Activated T-helper 2 cell treated with anti-CD3 and anti-CD28 coated beads, Interferon-gamma antibody, Interleukin-2, Interleukin-4, amounts not matched to agents 10 μg/mL and 5 μg/mL and 100 μg/mL, durations not matched to agents 14 hours and 24 hours and 36 hours (primary cell): ENCODE measurements around the gene NUP210L. TPM values are rescaled to one million over a fixed set of nuclear protein-coding genes. Genes with fewer than 3 reads are reported as not detected.
"Not testable (repeated sequence)": the region's sequence is repeated elsewhere in the genome, so short reads cannot be mapped to it uniquely, and the experiment has no call there.

Source experiments
- DNase-seq: peaks from one replicate; pipeline ENCODE4 v3.0.0; 2021; ENCODE audit warnings: low spot score
- H3K27ac Mint-ChIP-seq: one replicate; pipeline ENCODE4 v1.8.0; 2021; ENCODE audit warnings: mixed read lengths
- H3K27me3 Mint-ChIP-seq: one replicate; pipeline ENCODE4 v1.8.0; 2021; ENCODE audit warnings: low read depth, mixed read lengths
- H3K36me3 Mint-ChIP-seq: one replicate; pipeline ENCODE4 v1.8.0; 2021; ENCODE audit warnings: low read depth, mixed read lengths
- H3K4me1 Mint-ChIP-seq: one replicate; pipeline ENCODE4 v1.8.0; 2021; ENCODE audit warnings: low read depth, mixed read lengths
- H3K4me3 Mint-ChIP-seq: one replicate; pipeline ENCODE4 v1.8.0; 2021; ENCODE audit warnings: low read depth, mild to moderate bottlenecking, moderate library complexity, mixed read lengths
- H3K9me3 Mint-ChIP-seq: one replicate; pipeline ENCODE4 v1.8.0; 2021; ENCODE audit warnings: mixed read lengths
- intact Hi-C: fragments of 100-400 bp; cut with micrococcal nuclease; formaldehyde crosslinking; loops from one replicate; pipeline ENCODE4 v1.15.1; 2023
- total RNA-seq: library from RNA; stranded (reverse); gene quantifications from 2 replicates; pipeline ENCODE4 v1.2.3, GENCODE V29; 2022

The NUP210L gene
- total RNA-seq, 1 donor from 2014 or later: 0.05 TPM

GRCh38 chr1:154076413-154076812 lies 78.5 kb downstream of the NUP210L start:
- Mint-ChIP-seq H3K36me3 (peaks cover 4% of the 10 kb centered on the region), H3K9me3 (peaks cover 9% of the 10 kb centered on the region), H3K4me1 (no peaks in the 10 kb centered on the region), H3K27me3 (peaks cover 10% of the 10 kb centered on the region), H3K4me3 (no peak overlapping the region), H3K27ac (no peak overlapping the region)
- intact Hi-C loops: no loop called here
- no peak for DNase-seq

DNA sequence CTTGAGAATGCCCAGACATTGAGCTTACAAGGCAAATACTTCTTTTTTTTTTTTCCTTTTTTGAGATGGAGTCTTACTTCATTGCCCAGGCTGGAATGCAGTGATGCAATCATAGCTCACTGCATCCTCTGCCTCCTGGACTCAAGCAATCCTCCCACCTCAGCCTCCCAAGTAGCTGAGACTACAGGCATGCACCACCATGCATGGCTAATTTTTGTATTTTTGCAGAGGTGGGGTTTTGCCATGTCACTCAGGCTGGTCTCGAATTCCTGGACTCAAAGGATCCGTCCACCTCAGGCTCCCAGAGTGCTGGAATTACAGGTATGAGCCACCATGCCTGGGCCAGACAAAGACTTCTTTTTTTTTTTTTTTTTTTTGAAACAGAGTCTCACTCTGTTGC lies 79.1 kb downstream of the NUP210L start:
- Mint-ChIP-seq H3K4me1 (no peaks in the 10 kb centered on the region), H3K36me3 (peaks cover 4% of the 10 kb centered on the region), H3K9me3 (peaks cover 9% of the 10 kb centered on the region), H3K4me3 (no peak overlapping the region), H3K27ac (no peak overlapping the region), H3K27me3 (peaks cover 11% of the 10 kb centered on the region)
- DNase-seq: no peak
- intact Hi-C loops: no loop called here

GRCh38 chr1:154062309-154062708 lies 92.6 kb downstream of the NUP210L start:
- Mint-ChIP-seq H3K9me3 (no peaks in the 10 kb centered on the region), H3K27me3 (peaks cover 3% of the 10 kb centered on the region), H3K4me3 (no peak overlapping the region), H3K36me3 (no peaks in the 10 kb centered on the region), H3K4me1 (peaks cover 2% of the 10 kb centered on the region), H3K27ac (no peak overlapping the region)
- intact Hi-C loops: no loop called here
- no peak for DNase-seq

DNA sequence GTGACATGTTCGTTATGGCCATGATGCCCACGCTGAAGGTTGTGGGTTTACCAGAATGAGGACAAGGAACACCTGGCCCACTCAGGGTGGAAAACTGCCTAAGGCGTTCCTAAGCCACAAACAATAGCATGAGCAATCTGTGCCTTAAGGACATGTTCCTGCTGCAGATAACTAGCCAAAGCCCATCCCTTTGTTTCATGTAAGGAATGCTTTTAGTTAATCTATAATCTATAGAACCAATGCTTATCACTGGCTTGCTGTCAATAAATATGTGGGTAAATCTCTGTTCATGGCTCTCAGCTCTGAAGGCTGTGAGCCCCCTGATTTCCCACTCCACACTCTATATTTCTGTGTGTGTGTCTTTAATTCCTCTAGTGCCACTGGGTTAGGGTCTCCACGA lies 107.4 kb downstream of the NUP210L start:
- H3K27ac Mint-ChIP-seq, H3K9me3 Mint-ChIP-seq, H3K4me3 Mint-ChIP-seq, H3K4me1 Mint-ChIP-seq, intact Hi-C loops, H3K36me3 Mint-ChIP-seq, DNase-seq: not testable (repeated sequence)
- H3K27me3 Mint-ChIP-seq: peaks cover 22% of the 10 kb centered on the region

DNA sequence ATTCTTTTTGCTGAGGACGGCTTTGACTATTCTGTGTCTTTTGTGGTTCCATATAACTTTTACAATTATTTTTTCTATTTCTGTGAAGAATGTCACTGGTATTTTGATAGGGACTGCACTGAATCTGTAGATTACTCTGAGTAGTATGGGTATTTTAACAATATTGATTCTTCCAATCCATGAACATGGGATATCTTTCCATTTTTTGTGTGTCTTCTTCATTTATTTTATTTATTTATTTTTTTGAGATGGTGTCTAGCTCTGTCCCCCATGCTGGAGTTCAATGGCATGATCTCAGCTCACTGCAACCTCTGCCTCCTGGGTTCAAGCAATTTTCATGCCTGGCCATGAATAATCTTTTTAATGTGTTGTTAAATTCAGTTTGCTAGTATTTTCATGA lies 121.2 kb downstream of the NUP210L start:
- H3K36me3 Mint-ChIP-seq, H3K9me3 Mint-ChIP-seq, DNase-seq, intact Hi-C loops, H3K27ac Mint-ChIP-seq, H3K4me1 Mint-ChIP-seq, H3K4me3 Mint-ChIP-seq, H3K27me3 Mint-ChIP-seq: not testable (repeated sequence)

- H3K9me3 Mint-ChIP-seq: no peaks in the 10 kb centered on the region
- H3K4me1 Mint-ChIP-seq: no peaks in the 10 kb centered on the region
- no peaks in the 10 kb centered on the region for H3K36me3 Mint-ChIP-seq
- intact Hi-C loops: no loop called here
- no peak overlapping the region for H3K4me3 Mint-ChIP-seq
- H3K27me3 Mint-ChIP-seq: no peaks in the 10 kb centered on the region
- H3K27ac Mint-ChIP-seq: no peak overlapping the region
- DNase-seq: no peak
Measured at GRCh38 chr1:154019940-154020339, 134.9 kb downstream of the NUP210L start.

GRCh38 chr1:154019269-154019668 lies 135.6 kb downstream of the NUP210L start:
- no peak overlapping the region for H3K27ac Mint-ChIP-seq
- peaks cover 2% of the 10 kb centered on the region for H3K4me1 Mint-ChIP-seq

DNA sequence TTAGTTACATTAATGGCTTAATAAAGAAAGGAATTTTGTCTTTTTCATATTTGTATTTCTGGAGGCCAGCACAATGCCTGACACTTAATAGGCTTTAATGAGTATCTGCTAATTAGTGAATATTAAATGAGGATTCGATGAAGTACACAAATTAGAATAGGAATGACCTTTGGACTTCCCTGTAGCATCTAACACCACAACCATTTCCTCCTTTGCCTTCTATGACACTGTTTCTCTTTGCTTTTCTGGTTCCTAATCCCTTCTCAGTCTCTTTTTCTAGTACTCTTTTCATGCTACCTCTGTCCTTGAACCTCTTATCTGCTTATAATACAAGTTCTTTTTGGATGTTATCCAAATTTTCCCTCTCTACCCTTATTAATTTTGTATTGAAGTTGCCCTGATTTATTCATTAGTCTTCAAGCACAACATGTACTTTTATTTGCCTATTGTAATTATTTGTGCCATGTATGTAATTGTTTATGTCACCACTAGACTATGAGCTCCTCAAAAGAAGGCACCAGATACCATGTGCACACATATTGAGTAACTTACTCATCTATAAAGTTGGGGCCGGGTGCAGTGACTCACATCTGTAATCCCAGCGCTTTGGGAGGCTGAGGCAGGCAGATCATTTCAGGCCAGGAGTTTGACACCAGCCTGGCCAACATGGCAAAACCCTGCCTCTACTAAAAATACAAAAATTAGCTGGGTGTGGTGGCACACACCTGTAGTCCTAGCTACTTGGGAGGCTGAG lies 140.5 kb downstream of the NUP210L start:
- no peak overlapping the region for H3K27ac Mint-ChIP-seq
- intact Hi-C loops: no loop called here
- no peaks in the 10 kb centered on the region for H3K27me3 Mint-ChIP-seq
- H3K4me3 Mint-ChIP-seq: no peak overlapping the region
- H3K9me3 Mint-ChIP-seq: no peaks in the 10 kb centered on the region
- peaks cover 2% of the 10 kb centered on the region for H3K4me1 Mint-ChIP-seq
- H3K36me3 Mint-ChIP-seq: no peaks in the 10 kb centered on the region
- DNase-seq: no peak

More at GRCh38 chr1:154019269-154019668, 135.6 kb downstream of the NUP210L start:
- intact Hi-C loops: no loop called here
- Mint-ChIP-seq H3K9me3 (no peaks in the 10 kb centered on the region), H3K4me3 (no peak overlapping the region), H3K36me3 (no peaks in the 10 kb centered on the region), H3K27me3 (no peaks in the 10 kb centered on the region)
- DNase-seq: no peak

- not testable (repeated sequence) for H3K9me3 Mint-ChIP-seq, H3K27me3 Mint-ChIP-seq
Measured at GRCh38 chr1:154012543-154012942, 142.3 kb downstream of the NUP210L start.

DNA sequence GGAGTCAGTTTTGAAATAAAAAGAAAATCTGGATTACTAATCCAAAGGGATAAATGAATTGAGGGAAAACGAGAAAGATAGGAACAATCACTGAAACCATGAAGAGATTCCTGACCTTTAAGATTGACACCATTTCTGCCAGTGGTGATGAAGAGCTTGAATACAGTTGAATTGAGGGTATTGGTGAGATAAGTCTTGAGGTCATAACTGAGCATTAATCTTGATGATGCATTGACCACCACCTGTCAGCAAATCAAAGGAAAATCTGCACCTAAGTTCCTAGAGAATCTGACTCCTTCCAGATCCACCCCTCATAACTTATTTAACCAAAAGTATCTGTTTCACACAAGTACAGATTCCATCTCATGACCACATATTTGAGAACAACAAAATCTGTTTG lies 142.7 kb downstream of the NUP210L start:
- no peak overlapping the region for H3K4me3 Mint-ChIP-seq
- no peaks in the 10 kb centered on the region for H3K9me3 Mint-ChIP-seq
- peaks cover 2% of the 10 kb centered on the region for H3K4me1 Mint-ChIP-seq
- H3K27ac Mint-ChIP-seq: no peak overlapping the region
- no peaks in the 10 kb centered on the region for H3K36me3 Mint-ChIP-seq
- DNase-seq: no peak
- H3K27me3 Mint-ChIP-seq: no peaks in the 10 kb centered on the region
- intact Hi-C loops: no loop called here

More at GRCh38 chr1:154012543-154012942, 142.3 kb downstream of the NUP210L start:
- H3K4me1 Mint-ChIP-seq, DNase-seq, intact Hi-C loops, H3K4me3 Mint-ChIP-seq, H3K27ac Mint-ChIP-seq, H3K36me3 Mint-ChIP-seq: not testable (repeated sequence)

DNA sequence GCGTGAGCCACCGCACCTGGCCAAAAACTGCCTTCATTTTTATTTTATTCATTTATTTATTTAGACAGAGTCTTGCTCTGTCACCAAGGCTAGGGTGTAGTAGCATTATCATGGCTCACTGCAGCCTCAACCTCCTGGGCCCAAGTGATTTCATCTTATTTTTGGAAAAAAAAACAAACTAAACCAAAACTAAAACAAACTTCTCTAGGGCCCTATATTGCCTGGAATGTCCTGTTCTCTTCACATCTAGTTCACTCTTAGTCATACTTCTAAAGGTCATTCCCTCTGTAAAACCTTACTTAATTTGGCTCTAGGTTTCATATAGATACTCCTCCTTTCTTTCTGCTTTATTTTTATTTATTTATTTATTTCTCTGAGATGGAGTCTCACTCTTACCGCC lies 148.7 kb downstream of the NUP210L start:
- H3K36me3 Mint-ChIP-seq: no peaks in the 10 kb centered on the region
- no peak for DNase-seq
- no peaks in the 10 kb centered on the region for H3K9me3 Mint-ChIP-seq
- no peak overlapping the region for H3K4me3 Mint-ChIP-seq
- intact Hi-C loops: no loop called here
- H3K4me1 Mint-ChIP-seq: no peaks in the 10 kb centered on the region
- H3K27me3 Mint-ChIP-seq: no peaks in the 10 kb centered on the region
- no peak overlapping the region for H3K27ac Mint-ChIP-seq

DNA sequence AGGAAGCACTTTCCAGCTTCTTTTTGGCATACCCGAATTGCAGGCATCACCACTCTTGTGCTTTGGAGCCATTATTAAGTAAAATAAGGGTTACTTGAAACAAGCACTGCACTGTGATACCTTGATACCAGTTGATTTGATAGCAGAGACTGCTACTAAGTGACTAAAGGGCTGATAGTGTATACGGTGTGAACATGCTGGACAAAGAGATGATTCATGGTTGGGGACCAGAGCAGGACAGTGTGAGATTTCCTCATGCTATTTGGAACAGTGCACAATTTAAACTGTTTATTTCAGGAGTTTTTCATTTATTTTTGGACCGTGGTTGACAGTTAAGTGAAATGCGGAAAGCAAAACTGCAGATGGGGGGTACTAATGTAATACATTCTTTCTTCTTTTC lies 154.5 kb downstream of the NUP210L start:
- Mint-ChIP-seq H3K4me3 (no peak overlapping the region), H3K4me1 (peaks cover under 1% of the 10 kb centered on the region), H3K27ac (no peak overlapping the region), H3K36me3 (peaks cover 4% of the 10 kb centered on the region), H3K27me3 (no peaks in the 10 kb centered on the region), H3K9me3 (no peaks in the 10 kb centered on the region)
- DNase-seq: no peak
- intact Hi-C loops: no loop called here

DNA sequence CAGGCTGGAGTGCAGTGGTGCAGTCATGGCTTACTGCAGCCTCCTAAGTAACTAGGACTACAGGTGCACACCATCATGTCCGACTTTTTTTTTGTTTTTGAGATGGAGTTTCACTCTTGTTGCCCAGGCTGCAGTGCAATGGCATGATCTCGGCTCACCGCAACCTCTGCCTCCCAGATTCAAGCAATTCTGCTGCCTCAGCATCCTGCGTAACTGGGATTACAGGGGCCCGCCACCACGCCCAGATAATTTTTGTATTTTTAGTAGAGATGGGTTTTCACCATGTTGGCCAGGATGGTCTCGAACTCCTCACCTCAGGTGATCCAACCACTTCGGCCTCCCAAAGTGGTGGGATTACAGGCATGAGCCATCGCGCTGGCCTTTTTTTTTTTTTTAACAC lies 158.0 kb downstream of the NUP210L start:
- peaks cover 35% of the 10 kb centered on the region for H3K36me3 Mint-ChIP-seq
- intact Hi-C loops, H3K27ac Mint-ChIP-seq, H3K9me3 Mint-ChIP-seq, H3K4me3 Mint-ChIP-seq, DNase-seq, H3K27me3 Mint-ChIP-seq, H3K4me1 Mint-ChIP-seq: not testable (repeated sequence)

GRCh38 chr1:153995640-153996039 lies 159.2 kb downstream of the NUP210L start:
- H3K36me3 Mint-ChIP-seq: peaks cover 48% of the 10 kb centered on the region
- no peaks in the 10 kb centered on the region for H3K27me3 Mint-ChIP-seq
- no peak overlapping the region for H3K27ac Mint-ChIP-seq
- peaks cover 16% of the 10 kb centered on the region for H3K4me1 Mint-ChIP-seq
- H3K9me3 Mint-ChIP-seq: no peaks in the 10 kb centered on the region
- intact Hi-C loops: no loop called here
- no peak for DNase-seq
- no peak overlapping the region for H3K4me3 Mint-ChIP-seq
